Esophagus (tissue), 2 donors: ENCODE results near the gene RNF152. TPM values are rescaled to one million over a fixed set of nuclear protein-coding genes. Genes with fewer than 3 reads are reported as not detected.
"Not testable (repeated sequence)": the region's sequence is repeated elsewhere in the genome, so short reads cannot be mapped to it uniquely, and the experiment has no call there.

ENCODE experiments used
- H3K27ac ChIP-seq, 2 donors: one replicate each; pipeline ENCODE4 v1.5.1; 2013; ENCODE audit warnings: low read depth in 2 of 2, mild to moderate bottlenecking in 2 of 2, inconsistent platforms in 1 of 2, low read length in 1 of 2, moderate library complexity in 1 of 2
- H3K27me3 ChIP-seq, 2 donors: one replicate each; pipeline ENCODE4 v1.6.1; 2013; ENCODE audit warnings: low read length in 2 of 2, control low read depth in 1 of 2, mild to moderate bottlenecking in 1 of 2; ENCODE audit not compliant: insufficient read depth in 2 of 2, control insufficient read depth in 1 of 2
- H3K36me3 ChIP-seq, 2 donors: one replicate each; pipeline ENCODE4 v1.6.1; 2013; ENCODE audit warnings: low read length in 1 of 2; ENCODE audit not compliant: control insufficient read depth in 2 of 2, insufficient read depth in 2 of 2
- H3K4me1 ChIP-seq, 2 donors: one replicate each; pipeline ENCODE4 v1.6.1; 2013; ENCODE audit warnings: low read length in 1 of 2; ENCODE audit not compliant: control insufficient read depth in 2 of 2, insufficient read depth in 2 of 2
- H3K4me3 ChIP-seq, 2 donors: one replicate each; pipeline ENCODE4 v1.5.1; 2013; ENCODE audit warnings: low read length in 2 of 2, mild to moderate bottlenecking in 2 of 2, low read depth in 1 of 2, moderate library complexity in 1 of 2
- H3K9me3 ChIP-seq, 2 donors: one replicate each; pipeline ENCODE4 v1.6.1; 2013; ENCODE audit warnings: mild to moderate bottlenecking in 2 of 2, low read depth in 1 of 2, low read length in 1 of 2, moderate library complexity in 1 of 2; ENCODE audit not compliant: control insufficient read depth in 2 of 2, insufficient read depth in 1 of 2
- WGBS, 2 donors: extraction: QIAGEN DNeasy Blood & Tissue Kit; methylation state at CpG; one replicate each; pipeline ENCODE4 v1.1.7; 2013; 5-methylcytosine and 5-hydroxymethylcytosine counted together
- polyA plus RNA-seq, 2 donors: library from polyadenylated mRNA; stranded (reverse); fragments of 200-250 nt; gene quantifications; one replicate each; pipeline ENCODE4 v1.2.3, GENCODE V29; 2013
- donor health status: healthy with polysubstance abuse.
- donor health status: Bipolar disorder and iron deficiency.

RNF152 gene
- polyA plus RNA-seq, 2 donors = 1.2 to 2.1 TPM

DNA sequence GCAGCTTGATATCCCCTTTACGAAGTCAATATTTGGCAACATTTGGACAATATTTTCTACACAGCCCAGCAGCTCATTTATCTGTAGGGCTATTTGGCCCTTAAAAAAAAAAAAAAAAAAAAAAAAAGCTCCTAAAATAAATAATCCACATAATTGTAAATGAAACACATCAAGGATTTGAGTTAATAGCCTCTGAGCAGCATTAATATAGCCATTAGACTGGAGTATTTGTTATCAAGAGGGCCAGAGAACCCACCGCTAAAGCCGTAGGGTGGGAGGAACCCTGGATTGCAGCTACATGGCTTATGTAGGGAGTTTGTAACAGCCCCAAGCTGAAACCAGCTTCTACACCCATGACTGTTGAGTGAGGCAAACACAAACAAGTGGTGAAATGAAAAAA, 84.5 kb downstream of the RNF152 start:
- Histone ChIP-seq H3K36me3 (no peaks in the 10 kb centered on the region), H3K9me3 (no peaks in the 10 kb centered on the region), H3K4me3 (no peak overlapping the region), H3K4me1 (no peaks in the 10 kb centered on the region), H3K27me3 (no peaks in the 10 kb centered on the region), H3K27ac (no peak overlapping the region)
- 83 to 91% methylated on average over 3 of the region's 3 CpGs for WGBS, 2 donors

DNA sequence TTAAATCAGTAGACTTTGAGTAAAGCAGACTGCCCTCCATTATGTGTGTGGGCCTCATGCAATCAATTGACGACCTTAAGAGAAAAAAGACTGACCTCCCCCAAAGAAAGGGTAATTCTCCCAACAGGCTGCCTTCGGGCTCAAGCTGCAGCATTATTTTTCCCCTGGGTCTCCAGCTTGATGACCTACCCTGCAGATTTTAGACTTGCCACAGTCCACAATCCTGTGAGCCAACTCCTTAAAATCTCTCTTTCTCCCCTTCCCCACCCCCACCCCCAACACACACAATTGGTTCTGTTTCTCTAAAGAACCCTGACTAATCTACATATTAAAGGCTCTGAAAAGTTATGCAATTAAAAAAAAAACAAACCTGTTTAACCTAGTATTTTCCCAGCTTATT, 89.4 kb downstream of the RNF152 start:
- WGBS, 2 donors = 70 to 72% methylated on average over 2 of the region's 2 CpGs
- Histone ChIP-seq H3K9me3 (no peaks in the 10 kb centered on the region), H3K4me1 (no peaks in the 10 kb centered on the region), H3K36me3 (no peaks in the 10 kb centered on the region), H3K27ac (no peak overlapping the region), H3K4me3 (no peak overlapping the region), H3K27me3 (no peaks in the 10 kb centered on the region)

DNA sequence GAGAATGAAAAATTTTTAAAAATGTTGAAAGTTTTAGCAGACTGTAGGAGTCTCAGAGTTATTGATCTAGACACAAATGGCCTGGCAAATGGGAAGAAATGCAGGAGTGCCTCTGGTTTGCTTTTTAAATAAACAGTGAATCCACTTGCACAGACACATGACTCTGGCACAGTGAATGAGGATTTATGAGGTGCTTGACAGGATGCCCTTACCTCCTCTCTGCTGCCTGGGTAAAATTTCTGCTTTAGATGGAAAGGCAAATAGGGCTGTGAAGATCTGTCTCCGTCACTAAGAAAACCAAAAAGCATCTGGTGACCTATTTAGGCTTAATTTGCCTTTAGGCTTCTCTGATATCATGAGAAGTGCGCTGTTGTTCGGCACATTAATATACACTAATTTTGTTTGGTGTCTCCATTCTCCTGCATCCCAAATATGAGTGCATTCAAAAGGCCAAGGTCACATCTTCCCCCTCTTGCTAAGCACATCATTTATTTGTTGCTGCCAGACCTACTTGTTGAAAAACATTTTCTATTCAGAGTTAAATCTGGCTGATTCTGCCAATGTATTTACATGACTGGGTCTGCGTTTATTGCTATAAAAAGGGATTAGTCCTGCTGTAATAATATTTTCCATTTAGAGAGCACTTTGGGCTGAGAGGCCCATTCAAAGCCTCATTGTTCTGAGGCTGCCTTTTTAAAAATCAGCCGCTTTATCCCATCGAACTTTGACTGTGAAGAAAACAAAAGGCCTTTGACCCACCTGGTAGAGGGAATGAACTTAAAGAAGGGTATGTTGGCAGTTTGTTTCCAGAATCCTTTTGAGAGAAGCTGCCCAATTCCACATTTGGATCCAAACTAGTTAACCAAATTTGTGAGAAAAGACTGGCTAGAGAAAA, 94.9 kb downstream of the RNF152 start:
- 81 to 88% methylated on average over 6 of the region's 6 CpGs for WGBS, 2 donors
- no peaks in the 10 kb centered on the region for H3K36me3 ChIP-seq
- H3K27ac ChIP-seq = no peak overlapping the region
- H3K4me1 ChIP-seq = no peaks in the 10 kb centered on the region
- no peak overlapping the region for H3K4me3 ChIP-seq
- peaks cover 0 to 3% of the 10 kb centered on the region in 2 donors for H3K27me3 ChIP-seq
- H3K9me3 ChIP-seq = no peaks in the 10 kb centered on the region

DNA sequence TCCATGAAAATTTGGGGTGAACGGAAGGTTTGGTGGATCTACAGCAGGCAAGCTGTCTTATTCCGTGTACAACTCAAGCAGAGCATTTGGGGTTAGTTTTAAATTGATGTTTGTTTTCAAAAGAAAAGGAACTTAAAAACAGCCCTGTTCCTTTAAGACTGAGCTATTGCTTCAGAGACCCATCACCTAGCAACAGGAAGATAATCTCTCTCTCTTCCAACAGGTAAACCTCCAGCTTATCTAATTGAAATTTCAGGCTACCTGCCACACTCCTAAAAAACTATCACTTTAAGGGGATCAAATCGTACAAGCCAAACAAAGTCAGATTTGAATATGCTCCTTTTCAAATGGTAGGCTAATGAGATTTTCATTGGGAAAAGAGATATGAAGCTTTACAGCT, 101.8 kb downstream of the RNF152 start:
- no peaks in the 10 kb centered on the region for H3K9me3 ChIP-seq
- 62 to 64% methylated on average over 3 of the region's 3 CpGs for WGBS, 2 donors
- no peak overlapping the region for H3K27ac ChIP-seq
- no peak overlapping the region for H3K4me3 ChIP-seq
- peaks cover 0 to 3% of the 10 kb centered on the region in 2 donors for H3K27me3 ChIP-seq
- no peaks in the 10 kb centered on the region for H3K4me1 ChIP-seq
- no peaks in the 10 kb centered on the region for H3K36me3 ChIP-seq

DNA sequence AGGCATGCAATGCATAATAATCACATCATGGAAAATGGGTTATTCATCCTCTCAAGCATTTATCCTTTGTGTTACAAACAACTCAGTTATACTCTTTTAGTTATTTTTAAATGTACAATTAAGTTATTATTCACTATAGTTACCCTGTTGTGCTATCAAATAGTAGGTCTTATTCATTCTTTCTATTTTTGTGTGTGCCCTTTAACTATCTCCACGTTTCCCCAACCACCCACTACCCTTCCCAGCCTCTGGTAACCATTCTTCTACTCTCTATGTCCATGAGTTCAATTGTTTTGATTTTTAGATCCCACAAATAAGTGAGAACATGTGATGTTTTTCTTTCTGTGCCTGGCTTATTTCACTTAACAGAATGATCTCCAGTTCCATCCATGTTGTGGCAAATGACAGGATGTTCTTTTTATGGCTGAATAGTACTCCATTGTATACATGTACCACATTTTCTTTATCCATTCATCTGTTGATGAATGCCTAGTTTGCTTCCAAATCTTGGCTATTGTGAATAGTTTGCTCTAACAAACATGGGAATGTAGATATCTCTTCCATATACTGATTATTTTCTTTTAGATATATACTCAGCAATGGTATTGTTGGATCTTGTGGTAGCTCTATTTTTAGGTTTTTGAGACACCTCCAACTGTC, 105.7 kb downstream of the RNF152 start:
- not testable (repeated sequence) for H3K27ac ChIP-seq, H3K36me3 ChIP-seq
- WGBS, 2 donors = 70 to 81% methylated on average over 1 of the region's 1 CpG

DNA sequence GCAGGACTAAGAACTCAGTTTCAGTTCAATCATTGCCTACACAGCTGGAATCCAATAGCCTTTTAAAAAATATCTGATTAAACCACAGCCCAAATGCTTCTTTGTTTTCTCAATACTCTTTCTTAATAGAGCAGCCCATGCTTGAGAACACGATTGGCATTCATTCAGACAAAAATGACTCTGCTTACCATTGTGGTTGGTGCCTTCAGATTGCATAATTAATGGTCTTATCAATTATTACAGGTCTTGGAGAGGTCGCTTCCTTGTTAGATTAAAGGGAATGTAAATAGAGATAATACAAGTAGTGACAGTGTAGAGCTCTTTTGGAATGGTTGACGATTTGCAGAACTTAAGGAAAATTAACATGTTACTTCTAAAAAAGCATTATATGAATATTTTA, 107.2 kb downstream of the RNF152 start:
- Histone ChIP-seq H3K27ac (no peak overlapping the region), H3K36me3 (no peaks in the 10 kb centered on the region), H3K27me3 (no peaks in the 10 kb centered on the region), H3K4me1 (no peaks in the 10 kb centered on the region), H3K9me3 (no peaks in the 10 kb centered on the region), H3K4me3 (no peak overlapping the region)
- 35 to 52% methylated on average over 3 of the region's 3 CpGs for WGBS, 2 donors

More for the DNA sequence above, 105.7 kb downstream of the RNF152 start:
- not testable (repeated sequence) for H3K4me3 ChIP-seq, H3K4me1 ChIP-seq, H3K27me3 ChIP-seq, H3K9me3 ChIP-seq

DNA sequence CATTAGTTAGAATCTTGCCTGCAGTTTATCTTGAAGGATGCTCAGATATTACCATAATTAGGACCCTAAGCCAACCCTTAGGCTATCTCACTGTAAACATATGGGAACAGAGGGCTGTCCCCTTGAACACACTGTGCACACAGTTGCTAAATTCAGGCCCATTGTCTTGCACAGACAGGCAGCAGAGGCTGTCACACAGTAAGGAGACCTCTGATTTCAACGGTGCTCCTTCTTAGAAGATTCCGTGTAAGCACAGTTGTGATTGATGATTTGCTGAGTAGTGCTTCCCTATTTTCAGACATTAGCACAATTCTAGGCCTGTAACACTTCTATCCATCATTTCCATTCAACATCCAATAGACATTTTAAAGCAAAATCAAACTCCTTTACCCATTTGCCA, 108.0 kb downstream of the RNF152 start:
- Histone ChIP-seq H3K36me3 (no peaks in the 10 kb centered on the region), H3K9me3 (no peaks in the 10 kb centered on the region), H3K4me3 (no peak overlapping the region), H3K4me1 (no peaks in the 10 kb centered on the region), H3K27ac (no peak overlapping the region), H3K27me3 (no peaks in the 10 kb centered on the region)
- 31 to 36% methylated on average over 2 of the region's 2 CpGs for WGBS, 2 donors

DNA sequence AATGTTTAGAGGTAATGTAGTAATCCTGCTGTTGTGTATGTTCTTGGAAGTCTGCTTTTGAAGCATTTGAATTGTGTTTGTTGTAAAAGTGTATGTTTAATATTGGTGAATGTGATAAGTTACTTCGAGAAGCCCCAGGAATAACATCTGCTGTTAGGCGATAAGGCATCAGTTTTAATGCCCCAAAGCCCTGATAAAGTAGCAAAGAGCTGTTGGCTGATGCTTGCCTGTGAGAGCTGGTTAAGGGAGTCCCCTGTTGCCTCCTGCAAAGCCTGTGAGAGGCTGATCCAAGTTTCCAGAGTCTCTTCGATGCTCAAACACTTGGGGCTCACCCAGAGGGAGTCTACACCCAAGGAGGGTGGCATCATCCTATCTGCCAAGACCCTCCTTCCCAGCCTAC, 110.3 kb downstream of the RNF152 start:
- Histone ChIP-seq H3K36me3 (no peaks in the 10 kb centered on the region), H3K4me1 (no peaks in the 10 kb centered on the region), H3K9me3 (no peaks in the 10 kb centered on the region), H3K27me3 (no peaks in the 10 kb centered on the region), H3K4me3 (no peak overlapping the region), H3K27ac (no peak overlapping the region)
- WGBS, 2 donors = 76% methylated on average over 3 of the region's 3 CpGs

DNA sequence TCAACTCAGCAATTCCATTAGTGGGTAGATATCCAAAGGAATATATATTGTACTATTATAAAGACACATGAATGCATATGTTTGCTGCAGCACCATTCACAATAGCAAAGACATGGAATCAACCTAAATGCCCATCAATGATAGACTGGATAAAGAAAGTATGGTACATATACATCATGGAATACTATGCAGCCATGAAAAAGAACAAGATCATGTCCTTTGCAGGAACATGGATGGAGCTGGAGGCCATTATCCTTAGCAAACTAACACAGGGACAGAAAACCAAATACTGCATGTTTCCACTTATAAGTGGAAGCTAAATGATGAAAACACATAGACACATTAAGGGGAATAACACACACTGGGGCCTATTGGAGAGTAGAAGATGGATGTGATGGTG, 116.6 kb downstream of the RNF152 start:
- H3K27me3 ChIP-seq, H3K36me3 ChIP-seq, H3K4me3 ChIP-seq, H3K27ac ChIP-seq, H3K4me1 ChIP-seq, H3K9me3 ChIP-seq: not testable (repeated sequence)

DNA sequence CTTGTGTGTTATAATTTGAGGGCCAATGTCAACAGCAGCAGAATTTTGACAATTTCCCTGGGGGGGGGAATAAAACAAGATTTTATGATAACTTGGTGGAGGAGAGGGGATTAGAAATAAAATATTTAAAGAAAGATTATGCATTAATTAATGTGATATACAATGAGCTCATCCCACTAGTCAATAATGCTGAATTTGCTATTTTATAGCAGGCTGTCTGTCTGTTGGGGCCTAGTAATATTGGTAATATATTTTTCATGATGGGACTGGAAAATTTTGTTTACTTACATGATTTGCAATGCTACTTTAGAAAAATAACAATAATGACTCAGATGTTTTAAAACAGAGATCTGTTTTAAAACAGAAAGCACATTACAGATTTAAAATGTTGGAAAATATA, 118.0 kb downstream of the RNF152 start:
- Histone ChIP-seq H3K4me3 (no peak overlapping the region), H3K27ac (no peak overlapping the region), H3K36me3 (no peaks in the 10 kb centered on the region), H3K4me1 (no peaks in the 10 kb centered on the region), H3K27me3 (no peaks in the 10 kb centered on the region), H3K9me3 (peaks cover 0 to 3% of the 10 kb centered on the region in 2 donors)
